HL-60 (cell line): Measurements from ENCODE around the gene DAPL1.

Experiments used
- DNase-seq, 2 experiments: peaks; one replicate each; pipeline ENCODE4 v3.0.0-alpha.2; 2010 to 2020; ENCODE audit warnings: low read depth in 1 of 2, low spot score in 1 of 2
- H3K27ac ChIP-seq: fragments of 250-450 bp; sonication (Bioruptor Pico); replicated peaks from 2 replicates; pipeline ENCODE4 v1.5.1; 2020; ENCODE audit warnings: mild to moderate bottlenecking, moderate library complexity
- H3K27me3 ChIP-seq: fragments of 250-450 bp; sonication (Bioruptor Pico); 2 replicates; pipeline ENCODE4 v1.5.1; 2021; ENCODE audit warnings: mild to moderate bottlenecking, moderate library complexity; ENCODE audit not compliant: insufficient read depth, poor library complexity, severe bottlenecking
- H3K4me3 ChIP-seq: replicated peaks from 2 replicates; pipeline ENCODE4 v1.5.1; 2011; ENCODE audit warnings: mild to moderate bottlenecking, control low read depth, low read length; ENCODE audit not compliant: insufficient read depth
- CTCF ChIP-seq: IDR thresholded peaks from one replicate; pipeline ENCODE4 v1.5.1; 2011; ENCODE audit warnings: low read length, control low read depth, inconsistent platforms; ENCODE audit not compliant: insufficient read depth
- GABPA ChIP-seq: IDR thresholded peaks from 2 replicates; pipeline ENCODE4 v1.6.1; 2012; ENCODE audit warnings: low read depth
- POLR2AphosphoS5 ChIP-seq: IDR thresholded peaks from 2 replicates; pipeline ENCODE4 v1.6.1; 2012; ENCODE audit warnings: low read depth
- REST ChIP-seq: IDR thresholded peaks from 2 replicates; pipeline ENCODE4 v1.6.1; 2012; ENCODE audit warnings: low read depth; ENCODE audit not compliant: insufficient replicate concordance
- SPI1 ChIP-seq: IDR thresholded peaks from 2 replicates; pipeline ENCODE4 v1.6.1; 2012; ENCODE audit warnings: low read depth, mild to moderate bottlenecking, borderline replicate concordance
- long read RNA-seq: library from polyadenylated mRNA; unstranded; transcript quantifications from one replicate; pipeline ENCODE4 v2.0.0, GENCODE V29; 2020

Gene DAPL1, protein sequence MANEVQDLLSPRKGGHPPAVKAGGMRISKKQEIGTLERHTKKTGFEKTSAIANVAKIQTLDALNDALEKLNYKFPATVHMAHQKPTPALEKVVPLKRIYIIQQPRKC
- long read RNA-seq = 0 reads

DNA sequence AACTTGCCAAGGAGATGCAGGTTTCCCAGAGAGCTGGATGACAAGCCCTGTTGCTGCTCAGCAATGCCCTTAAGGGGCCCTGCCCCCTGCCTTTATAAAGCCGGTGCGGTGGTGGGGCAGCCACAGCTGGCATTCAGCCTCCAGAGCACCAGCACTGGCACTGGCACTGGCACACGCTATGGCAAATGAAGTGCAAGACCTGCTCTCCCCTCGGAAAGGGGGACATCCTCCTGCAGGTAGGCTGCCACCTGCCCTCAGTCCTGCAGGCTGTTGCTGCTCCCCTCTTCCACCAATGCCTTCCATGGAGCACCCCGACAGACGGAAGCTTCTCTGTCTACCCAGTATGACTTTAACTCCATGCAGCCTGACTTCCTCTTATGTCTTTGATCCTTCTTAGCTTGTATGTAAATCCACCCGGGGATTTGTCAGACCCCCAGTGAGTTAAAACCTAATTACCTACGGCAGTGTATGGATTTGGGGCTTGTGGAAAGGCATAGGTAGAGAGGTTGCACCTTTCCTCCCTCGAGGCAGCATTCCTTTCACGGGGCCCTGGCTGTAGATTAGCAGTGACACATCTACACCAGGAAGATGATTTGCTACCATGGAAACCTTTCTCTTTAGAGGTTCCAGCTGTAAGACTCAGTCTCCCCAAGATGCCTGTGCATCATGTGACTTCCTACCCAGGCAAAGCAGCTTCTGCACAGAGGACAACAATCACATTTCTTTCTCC, at the start of gene DAPL1:
Gene DAPL1 (plus strand): TSS at position 123 of the 730 bp plus-strand sequence. CDS start 56 bp downstream, at position 179.
- no peaks in the 10 kb centered on the region for H3K27me3 ChIP-seq
- no peak for DNase-seq
- TF ChIP-seq GABPA (no peak), SPI1 (peak; percentile 75; the same call in 1 of the 2 replicates), POLR2AphosphoS5 (no peak), CTCF (no peak), REST (no peak)
- H3K4me3 ChIP-seq = no peak within 1 kb of the TSS
- H3K27ac ChIP-seq = no peak within 1 kb of the TSS

DNA sequence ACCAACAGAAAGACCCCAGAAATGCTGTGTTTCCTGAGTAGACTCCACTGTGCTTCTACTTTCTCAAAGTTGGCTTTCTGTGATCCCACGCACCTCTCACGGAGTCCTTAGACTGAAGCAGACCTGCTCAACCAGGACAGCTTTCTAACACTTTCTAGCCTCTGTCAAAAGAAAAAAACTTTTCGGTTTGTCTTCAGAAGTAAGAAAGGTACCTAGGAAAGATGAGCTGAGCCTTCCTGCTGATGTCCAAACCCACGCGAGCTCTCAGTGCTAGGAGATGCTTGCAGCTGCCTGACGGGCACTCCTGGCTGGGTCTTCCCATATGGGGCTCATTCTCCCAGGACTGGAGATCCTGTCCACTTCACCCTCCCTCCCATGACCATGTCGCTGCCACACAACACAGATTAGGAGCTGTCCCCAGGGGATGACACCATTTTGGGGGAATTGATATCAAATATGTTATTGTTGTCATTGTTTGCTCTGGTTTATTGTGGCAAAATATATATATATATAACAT, 49.2 kb upstream of the DAPL1 start:
- no peak for DNase-seq
- H3K4me3 ChIP-seq = no peak overlapping the region
- H3K27ac ChIP-seq = no peak overlapping the region
- peaks cover 4% of the 10 kb centered on the region for H3K27me3 ChIP-seq
- TF ChIP-seq REST (no peak), POLR2AphosphoS5 (no peak), SPI1 (no peak), CTCF (no peak), GABPA (no peak)

GRCh38 chr2:158746488-158746887, 48.6 kb upstream of the DAPL1 start:
- Histone ChIP-seq H3K4me3 (no peak overlapping the region), H3K27ac (no peak overlapping the region), H3K27me3 (peaks cover 4% of the 10 kb centered on the region)
- TF ChIP-seq REST (no peak), POLR2AphosphoS5 (no peak), SPI1 (no peak), GABPA (no peak), CTCF (no peak)
- no peak for DNase-seq
